Coronary artery (tissue), 2 donors: ENCODE data around the gene LMF1.

ENCODE experiments used
- DNase-seq: peaks from one replicate; pipeline ENCODE4 v3.0.0-alpha.2; 2017; ENCODE audit warnings: low spot score
- H3K27ac ChIP-seq, 2 donors: fragments of 200-600 bp; sonication (generic); one replicate each; pipeline ENCODE4 v1.5.1; 2016 to 2019
- H3K4me3 ChIP-seq: fragments of 200-600 bp; sonication (generic); 2 replicates; pipeline ENCODE4 v1.5.1; 2016; ENCODE audit warnings: mild to moderate bottlenecking, moderate library complexity
- TF ChIP-seq, protein P1 (sequence below): fragments of 200-600 bp; sonication (generic); IDR thresholded peaks from one replicate; pipeline ENCODE4 v1.5.1; 2019; ENCODE audit warnings: antibody characterized with exemption

LMF1 gene

DNA sequence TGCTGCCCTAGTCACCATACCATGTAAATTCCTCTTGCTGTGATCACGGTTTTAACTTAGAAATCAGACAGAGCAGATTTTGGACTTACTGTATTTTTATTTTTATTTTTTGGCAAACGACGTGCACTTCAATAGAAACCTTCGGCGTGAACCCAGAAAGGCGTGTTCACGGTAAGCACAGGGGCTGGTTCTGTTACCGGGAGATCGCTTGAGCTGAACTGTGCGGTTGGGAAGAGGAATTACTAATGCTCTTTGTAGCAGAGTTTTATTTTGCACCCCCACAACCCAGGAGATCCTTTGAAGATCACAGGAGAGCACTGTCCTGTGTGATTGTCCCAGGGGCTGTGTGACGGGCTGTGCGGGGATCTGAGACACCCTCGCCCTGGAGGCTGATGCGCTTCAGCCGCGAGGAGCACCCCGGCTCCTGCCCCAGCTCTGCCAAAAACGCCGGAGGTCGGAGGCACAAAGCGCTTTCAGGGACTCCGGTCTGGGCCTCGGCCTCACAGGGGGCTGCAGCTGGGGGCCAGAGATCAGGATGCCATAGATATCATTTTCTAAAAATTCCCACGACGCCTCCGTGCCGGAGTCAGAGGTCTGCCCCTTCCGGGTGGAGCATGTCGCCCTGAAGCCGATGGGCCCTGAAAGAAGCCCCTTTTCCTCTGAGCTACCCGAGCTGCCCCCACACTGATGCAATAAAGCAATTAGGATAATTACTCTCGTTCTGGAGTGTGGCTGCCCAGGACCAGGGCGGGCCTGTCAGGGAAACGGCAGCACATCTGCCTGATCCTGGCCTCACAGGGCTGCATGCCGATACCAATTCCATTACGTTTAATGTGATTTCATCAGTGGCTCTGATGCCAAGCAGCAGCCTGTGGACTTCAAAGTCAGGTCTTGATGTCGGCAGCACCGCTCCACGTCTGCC, 71.8 kb downstream of the LMF1 start:
- TF ChIP-seq, protein P1, sequence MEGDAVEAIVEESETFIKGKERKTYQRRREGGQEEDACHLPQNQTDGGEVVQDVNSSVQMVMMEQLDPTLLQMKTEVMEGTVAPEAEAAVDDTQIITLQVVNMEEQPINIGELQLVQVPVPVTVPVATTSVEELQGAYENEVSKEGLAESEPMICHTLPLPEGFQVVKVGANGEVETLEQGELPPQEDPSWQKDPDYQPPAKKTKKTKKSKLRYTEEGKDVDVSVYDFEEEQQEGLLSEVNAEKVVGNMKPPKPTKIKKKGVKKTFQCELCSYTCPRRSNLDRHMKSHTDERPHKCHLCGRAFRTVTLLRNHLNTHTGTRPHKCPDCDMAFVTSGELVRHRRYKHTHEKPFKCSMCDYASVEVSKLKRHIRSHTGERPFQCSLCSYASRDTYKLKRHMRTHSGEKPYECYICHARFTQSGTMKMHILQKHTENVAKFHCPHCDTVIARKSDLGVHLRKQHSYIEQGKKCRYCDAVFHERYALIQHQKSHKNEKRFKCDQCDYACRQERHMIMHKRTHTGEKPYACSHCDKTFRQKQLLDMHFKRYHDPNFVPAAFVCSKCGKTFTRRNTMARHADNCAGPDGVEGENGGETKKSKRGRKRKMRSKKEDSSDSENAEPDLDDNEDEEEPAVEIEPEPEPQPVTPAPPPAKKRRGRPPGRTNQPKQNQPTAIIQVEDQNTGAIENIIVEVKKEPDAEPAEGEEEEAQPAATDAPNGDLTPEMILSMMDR: no peak
- no peak overlapping the region for H3K4me3 ChIP-seq
- no peak for DNase-seq
- no peak overlapping the region for H3K27ac ChIP-seq

DNA sequence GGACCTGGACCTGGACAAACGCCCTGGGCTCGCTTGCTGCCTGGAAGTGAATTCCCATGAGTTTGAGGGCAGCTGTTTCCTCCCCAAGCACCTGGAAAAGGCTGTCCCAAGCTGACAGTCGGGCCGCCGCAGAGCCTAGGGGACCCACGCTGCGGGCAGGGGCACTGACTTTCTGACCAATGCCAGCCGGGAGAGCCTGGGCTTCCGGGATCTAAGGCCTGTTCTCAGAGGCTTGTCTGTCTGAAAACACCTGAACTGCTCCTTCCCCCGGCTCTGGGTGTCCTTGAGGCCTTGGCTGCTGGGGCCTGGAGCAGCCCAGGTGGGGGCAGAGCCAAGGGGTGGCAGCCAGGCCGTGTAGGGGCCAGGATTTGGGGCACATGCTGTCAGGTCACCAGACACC, 72.6 kb downstream of the LMF1 start:
- TF ChIP-seq, protein P1: no peak
- DNase-seq: no peak

DNA sequence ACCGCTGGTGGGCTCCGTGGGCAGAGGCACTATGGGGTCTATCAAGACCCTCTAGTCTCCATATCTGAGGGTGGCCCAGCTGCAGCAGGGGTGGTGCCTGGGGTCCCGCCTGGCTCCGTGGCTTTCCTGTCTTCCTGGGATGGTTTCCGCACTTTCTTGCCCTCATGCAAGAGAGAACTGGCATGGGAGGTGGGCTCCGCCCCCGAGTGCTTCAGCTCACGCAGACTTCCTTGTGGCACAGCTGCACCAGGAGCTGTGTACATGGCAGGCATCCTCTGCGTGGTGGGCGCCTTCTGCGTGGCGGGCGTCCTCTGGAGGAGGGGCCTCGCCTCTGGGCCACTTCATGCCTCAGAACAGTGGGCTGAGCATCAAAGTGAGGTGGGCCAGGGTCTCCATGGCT, 73.1 kb downstream of the LMF1 start:
- H3K27ac ChIP-seq: no peak overlapping the region
- no peak overlapping the region for H3K4me3 ChIP-seq
- TF ChIP-seq, protein P1: no peak
- DNase-seq: no peak

More for the DNA sequence above, 72.6 kb downstream of the LMF1 start:
- Histone ChIP-seq H3K27ac (no peak overlapping the region), H3K4me3 (no peak overlapping the region)

DNA sequence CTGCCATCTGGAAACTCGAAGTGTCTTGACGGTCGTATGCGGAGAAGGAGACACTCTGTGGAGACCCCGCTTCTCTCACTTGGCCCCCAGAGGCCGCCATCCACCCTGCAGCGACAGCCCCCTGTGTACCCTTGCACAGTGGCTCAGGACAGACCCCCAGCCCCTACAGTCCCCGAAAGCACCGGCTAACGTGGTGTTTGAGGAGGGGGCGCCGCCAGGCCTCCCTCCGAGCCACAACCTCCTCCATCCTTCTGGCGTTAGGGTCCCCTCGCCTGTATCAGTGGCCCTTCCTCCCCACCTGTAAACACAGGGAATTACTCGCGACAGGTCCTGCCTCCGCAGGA, 73.6 kb downstream of the LMF1 start:
- no peak for DNase-seq
- H3K27ac ChIP-seq: no peak overlapping the region
- H3K4me3 ChIP-seq: no peak overlapping the region
- TF ChIP-seq, protein P1: no peak

DNA sequence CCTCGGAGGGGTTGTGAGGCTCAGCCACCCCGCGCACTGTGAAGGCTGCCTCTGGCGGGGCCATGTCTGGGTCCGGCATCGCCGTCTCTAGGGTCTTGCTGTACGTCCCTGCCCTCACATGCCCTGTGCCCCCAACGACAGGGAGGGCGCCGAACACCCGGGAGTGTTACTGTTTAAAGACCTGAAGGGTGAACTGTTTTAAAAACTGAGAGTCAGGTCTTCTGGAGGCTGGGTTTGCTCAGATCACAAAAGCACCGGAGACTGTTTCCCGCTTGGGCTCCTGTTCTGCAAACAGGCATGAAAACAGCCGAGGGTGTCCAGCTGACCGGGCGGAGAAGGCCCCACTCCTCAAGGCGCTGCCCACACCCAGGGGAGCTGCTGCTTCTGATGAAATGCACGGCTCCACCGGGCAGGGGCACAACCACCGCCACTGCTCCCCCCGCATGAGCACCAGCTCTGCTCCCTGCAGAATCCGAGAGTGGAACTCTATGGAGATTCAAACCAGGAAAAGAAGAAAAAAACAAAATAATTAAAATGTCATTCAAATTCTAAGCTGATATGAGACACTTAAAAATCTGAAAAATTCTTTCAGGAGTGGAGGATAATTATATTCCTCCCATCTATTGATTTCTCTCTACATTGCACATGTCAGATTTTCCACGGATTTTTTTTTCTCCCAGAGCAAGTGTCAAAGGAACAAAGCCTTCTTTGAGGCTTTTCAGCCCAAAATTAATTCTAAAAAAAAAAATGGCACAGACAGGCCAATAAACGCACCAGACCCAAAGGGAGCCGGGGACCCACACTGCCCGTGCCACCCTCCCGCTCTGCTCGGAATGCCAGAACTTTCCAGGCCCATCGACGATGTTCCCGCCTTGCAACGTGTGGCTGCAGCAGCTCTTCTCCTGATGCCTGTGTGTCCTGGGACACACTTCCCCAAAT, 74.3 kb downstream of the LMF1 start:
- Histone ChIP-seq H3K27ac (no peak overlapping the region), H3K4me3 (no peak overlapping the region)
- no peak for DNase-seq
- TF ChIP-seq, protein P1: no peak

DNA sequence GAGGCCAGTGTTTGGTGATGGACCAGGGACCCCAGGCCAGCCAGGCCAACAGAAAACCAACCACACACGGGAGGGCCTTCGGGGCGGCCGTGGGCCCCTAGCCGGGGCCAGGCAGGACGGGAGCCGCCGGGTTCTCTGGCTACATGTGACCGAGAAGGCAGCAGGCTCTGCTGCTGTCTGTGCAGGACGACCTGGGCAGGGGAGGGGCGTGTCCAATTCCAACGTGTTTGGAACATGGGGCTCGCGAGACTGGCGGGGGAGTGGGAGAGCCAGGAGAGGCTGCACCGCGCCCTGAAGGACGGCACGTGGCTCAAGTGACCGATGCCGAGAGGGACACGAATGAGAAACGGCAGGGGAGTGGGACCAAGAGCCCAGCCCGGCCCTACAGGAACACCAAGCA, 75.4 kb downstream of the LMF1 start:
- no peak for DNase-seq
- Histone ChIP-seq H3K27ac (no peak overlapping the region), H3K4me3 (no peak overlapping the region)
- TF ChIP-seq, protein P1: no peak
